GM21515 (cell line): ENCODE data around the gene LIPM.
"Not testable (repeated sequence)": the region's sequence is repeated elsewhere in the genome, so short reads cannot be mapped to it uniquely, and the experiment has no call there.

Experiments used
- ATAC-seq: cut with Tn5 transposase; IDR thresholded peaks from one replicate; pipeline ENCODE4 v1.9.1; 2021; ENCODE audit not compliant: unreplicated experiment

LIPM gene

GRCh38 chr10:88837632-88838031, 35.1 kb downstream of the LIPM start:
- not testable (repeated sequence) for ATAC-seq

GRCh38 chr10:88838766-88839350, 36.3 kb downstream of the LIPM start:
- no peak for ATAC-seq

- no peak for ATAC-seq
Measured at GRCh38 chr10:88840104-88840503, 37.6 kb downstream of the LIPM start.

DNA sequence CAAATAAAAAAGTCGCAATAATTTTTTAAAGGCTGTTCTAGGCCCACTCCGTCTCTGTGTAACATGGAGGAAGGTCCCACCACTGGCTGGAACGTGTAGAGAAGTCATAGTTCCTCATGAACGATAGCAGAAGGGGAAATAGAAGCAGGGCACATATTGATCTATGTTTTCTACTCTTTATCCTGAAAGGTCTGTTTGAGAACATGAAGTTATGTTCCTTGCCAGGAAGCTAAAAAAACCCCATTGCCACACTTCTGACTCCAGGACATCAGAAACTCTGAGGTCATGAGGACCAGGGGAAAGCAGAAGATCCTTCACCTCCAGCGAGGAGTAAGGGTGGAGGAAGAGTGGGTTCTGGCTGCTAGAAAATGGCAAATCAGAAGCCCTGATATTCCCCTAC, 38.4 kb downstream of the LIPM start:
- no peak for ATAC-seq

- no peak for ATAC-seq
Measured at GRCh38 chr10:88841316-88842111, 39.0 kb downstream of the LIPM start.

GRCh38 chr10:88843171-88843570, 40.6 kb downstream of the LIPM start:
- no peak for ATAC-seq

- ATAC-seq: no peak
Measured at GRCh38 chr10:88848499-88848898, 46.0 kb downstream of the LIPM start.

DNA sequence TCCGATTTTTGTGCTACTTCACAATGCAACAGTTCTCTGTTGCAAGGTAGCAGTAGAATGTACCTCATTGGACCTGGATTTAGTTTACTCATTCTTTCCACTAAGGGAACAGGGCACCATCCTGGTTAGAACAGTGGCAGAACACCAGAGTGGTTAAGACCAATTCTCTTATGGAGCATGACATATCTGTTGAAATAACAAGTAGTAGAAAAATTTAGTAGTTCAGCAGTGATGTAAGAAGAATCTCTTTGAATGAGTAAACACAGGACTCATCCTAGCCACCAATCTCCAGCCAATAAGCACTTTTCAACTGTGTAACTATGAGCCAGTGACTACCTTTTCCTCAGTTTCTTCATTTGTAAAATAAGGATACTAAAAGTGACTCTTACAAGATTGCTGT, 46.7 kb downstream of the LIPM start:
- ATAC-seq: no peak

GRCh38 chr10:88850712-88851111, 48.2 kb downstream of the LIPM start:
- no peak for ATAC-seq

- no peak for ATAC-seq
Measured at GRCh38 chr10:88851706-88852105, 49.2 kb downstream of the LIPM start, which contains the start of gene ANKRD22. Gene ANKRD22 (minus strand): TSS chr10:88851844. CDS start chr10:88851607, 237 bp downstream.

- ATAC-seq: no peak
Measured at GRCh38 chr10:88852327-88852726, 49.8 kb downstream of the LIPM start.

DNA sequence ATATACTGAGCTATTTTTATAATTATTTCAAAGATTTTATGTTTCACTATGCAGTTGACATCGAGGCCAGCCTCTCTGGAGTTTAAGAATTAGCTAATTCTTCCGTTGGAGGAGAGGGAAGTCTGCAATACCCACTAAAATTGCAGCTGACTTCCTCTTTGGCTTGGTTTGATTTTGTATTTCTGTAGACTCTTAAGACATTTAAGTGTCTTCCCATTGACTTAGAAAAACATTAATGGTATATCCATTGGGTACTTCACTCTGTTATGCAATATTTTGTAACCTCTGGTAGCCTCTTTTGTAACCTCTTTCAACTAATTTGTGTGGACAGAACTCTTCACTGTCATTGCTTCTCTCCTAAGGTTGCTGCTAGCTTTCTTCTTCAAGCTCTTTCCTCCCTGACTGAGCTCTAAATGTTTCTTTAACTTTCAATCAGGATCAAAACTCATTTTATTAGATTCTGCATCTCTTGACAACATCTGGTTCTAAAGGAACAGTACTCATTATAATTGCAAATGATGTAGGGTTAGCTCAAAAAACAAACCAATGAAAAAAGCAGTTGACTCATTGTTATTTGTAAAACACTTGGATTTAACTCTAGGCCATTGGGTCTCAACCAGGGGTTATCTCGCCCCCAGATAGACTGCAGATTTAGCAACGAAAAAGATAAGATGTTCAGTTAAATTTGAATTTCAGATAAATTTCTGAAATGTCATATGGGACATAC, 50.8 kb downstream of the LIPM start:
- ATAC-seq: no peak

DNA sequence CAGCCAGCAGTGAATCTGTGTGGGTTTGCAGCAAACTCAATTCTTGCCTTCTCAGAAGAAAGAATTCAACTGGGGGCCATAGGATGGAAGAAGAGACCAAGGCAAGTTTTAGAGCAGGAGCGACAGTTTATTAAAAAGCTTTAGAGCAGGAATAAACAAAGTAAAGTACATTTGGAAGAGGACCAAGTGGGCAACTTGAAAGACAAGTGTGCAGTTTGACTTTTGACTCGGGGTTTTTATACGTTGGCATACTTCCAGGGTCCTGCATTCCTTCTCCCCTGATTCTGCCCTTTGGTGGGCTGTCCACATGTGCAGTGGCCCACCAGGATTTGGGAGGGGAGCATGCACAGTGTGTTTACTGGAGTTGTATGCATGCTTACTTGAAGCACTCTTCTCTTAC, 52.2 kb downstream of the LIPM start:
- ATAC-seq: no peak

- no peak for ATAC-seq
Measured at GRCh38 chr10:88857831-88858230, 55.3 kb downstream of the LIPM start.

DNA sequence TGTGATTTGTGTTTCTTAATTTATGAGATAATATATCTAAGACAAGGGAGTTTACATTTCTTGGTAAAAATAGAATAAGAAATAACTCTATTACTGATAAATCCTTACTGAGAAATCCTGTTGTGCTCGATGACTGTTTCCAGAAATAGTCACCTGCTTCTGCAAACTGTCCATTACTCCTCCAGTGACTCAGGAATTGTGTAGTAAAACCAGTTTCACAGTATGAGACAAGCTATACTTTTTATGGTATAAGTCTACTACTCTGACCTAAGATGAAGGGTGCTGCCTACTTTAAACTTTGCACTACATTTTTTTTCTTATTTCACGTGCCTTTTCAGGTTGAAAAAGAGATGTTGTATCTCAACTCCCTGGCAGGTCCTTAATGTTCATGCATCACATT, 56.0 kb downstream of the LIPM start:
- no peak for ATAC-seq

DNA sequence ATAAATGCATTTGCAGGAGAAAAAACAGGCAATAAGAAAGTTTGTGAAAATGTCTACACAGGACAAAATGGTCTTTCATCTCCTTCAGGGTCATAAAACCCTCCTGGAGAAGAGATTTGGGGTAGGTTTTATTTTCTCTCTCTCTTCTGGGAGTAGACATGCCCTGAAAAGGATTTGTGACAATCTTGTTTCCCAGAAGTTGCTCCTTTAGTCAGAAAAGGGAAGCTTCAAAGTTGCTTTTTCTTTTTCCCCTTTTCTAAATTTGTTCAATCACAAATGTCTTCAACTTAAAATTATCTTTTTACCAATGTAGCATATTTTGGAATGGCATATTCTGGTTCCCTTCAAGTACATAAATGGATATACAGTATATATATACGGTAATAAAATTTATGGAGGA, 58.5 kb downstream of the LIPM start:
- no peak for ATAC-seq

- ATAC-seq: no peak
Measured at GRCh38 chr10:88865281-88865876, 62.8 kb downstream of the LIPM start.

DNA sequence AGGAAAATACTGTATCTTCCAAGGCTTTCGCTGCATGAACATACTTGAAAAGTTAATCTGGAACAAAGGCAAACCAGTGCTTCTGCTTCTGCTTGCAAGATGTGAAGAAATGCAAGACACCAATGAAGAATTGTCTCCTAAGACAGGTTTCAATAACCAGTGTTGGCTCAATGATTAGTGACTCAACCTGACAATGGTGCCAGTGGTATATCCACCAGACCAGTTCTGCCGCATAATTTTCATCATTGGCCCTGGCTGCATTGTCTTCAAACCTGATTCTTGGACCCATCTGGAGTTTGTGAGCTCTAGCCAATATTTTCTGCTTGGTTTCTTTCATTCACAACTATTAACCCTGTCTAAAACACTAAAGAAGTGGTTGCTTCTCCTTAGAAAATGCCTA, 63.9 kb downstream of the LIPM start:
- ATAC-seq: no peak

DNA sequence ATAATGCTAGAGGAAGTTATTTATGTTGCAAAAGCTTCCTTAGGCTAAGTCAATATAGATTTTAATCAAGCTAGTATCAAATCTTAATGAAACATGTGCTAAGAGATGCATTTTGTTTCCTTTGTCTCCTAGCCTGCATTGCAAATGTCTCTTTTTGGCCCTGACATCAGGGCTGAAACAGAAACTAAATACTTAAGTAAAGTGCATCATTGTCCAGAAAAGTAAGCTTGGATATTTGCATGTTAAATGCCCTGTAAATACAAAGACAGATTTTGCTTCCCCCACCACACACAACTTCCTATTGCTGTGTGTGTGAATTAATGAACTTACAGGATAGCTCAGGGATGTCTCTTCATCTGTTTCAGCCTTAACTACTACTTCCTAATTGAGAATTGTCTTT, 67.6 kb downstream of the LIPM start:
- no peak for ATAC-seq
